ENCODE measurements around the gene GPI.

DNA sequence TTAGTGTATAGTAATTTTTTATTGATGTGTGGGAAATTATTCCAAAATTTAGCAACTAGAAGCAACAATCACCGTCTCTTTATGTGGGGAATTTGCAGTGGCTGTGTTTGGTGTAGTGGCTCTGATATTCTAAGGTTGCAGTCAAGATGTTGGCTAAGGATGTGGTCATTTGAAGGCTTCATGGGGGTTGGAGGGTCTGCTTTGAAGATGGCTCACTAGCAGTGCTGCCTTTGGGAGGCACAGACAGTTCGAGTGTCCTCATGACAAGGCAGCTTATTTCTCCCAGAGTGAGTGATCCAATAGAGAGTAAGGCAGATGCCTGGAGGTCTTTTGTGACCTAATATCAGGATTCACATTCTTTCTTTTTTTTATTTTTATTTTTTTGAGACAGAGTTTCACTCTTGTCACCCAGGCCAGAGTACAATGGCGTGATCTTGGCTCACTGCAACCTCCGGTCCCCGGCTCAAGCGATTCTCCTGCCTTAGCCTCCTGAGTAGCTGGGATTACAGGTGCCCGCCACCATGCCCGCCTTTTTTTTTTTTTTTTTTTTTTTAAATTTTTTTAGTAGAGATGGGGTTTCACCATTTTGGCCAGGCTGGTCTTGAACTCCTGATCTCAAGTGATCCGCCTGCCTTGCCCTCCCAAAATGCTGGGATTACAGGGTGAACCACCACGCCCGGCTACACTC, 8.7 kb downstream of the GPI start:
- TF ChIP-seq, protein P1, sequence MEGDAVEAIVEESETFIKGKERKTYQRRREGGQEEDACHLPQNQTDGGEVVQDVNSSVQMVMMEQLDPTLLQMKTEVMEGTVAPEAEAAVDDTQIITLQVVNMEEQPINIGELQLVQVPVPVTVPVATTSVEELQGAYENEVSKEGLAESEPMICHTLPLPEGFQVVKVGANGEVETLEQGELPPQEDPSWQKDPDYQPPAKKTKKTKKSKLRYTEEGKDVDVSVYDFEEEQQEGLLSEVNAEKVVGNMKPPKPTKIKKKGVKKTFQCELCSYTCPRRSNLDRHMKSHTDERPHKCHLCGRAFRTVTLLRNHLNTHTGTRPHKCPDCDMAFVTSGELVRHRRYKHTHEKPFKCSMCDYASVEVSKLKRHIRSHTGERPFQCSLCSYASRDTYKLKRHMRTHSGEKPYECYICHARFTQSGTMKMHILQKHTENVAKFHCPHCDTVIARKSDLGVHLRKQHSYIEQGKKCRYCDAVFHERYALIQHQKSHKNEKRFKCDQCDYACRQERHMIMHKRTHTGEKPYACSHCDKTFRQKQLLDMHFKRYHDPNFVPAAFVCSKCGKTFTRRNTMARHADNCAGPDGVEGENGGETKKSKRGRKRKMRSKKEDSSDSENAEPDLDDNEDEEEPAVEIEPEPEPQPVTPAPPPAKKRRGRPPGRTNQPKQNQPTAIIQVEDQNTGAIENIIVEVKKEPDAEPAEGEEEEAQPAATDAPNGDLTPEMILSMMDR (conservative IDR thresholded peaks at IDR 0.05 in 1 of 2, IDR thresholded peaks at IDR 0.05 in 1 of 2; ENCODE audit: low read depth in 1 of 2, low read length in 2 of 2), result no peak
- no peak for TF ChIP-seq EZH2 (IDR thresholded peaks at IDR 0.05; ENCODE audit: low read length, missing control alignments)

All from fibroblast of lung (primary cell).